Activated CD8-positive, alpha-beta T cell treated with anti-CD3 and anti-CD28 coated beads, Interleukin-2, amount 10 ng/mL, durations not matched to agents 7 days and 5 days (primary cell): ENCODE measurements around the gene KATNB1. TPM values are rescaled to one million over a fixed set of nuclear protein-coding genes. Genes with fewer than 3 reads are reported as not detected.
"Not testable (repeated sequence)": the region's sequence is repeated elsewhere in the genome, so short reads cannot be mapped to it uniquely, and the experiment has no call there.

Experiments used
- ATAC-seq: fragments of 150-1000 bp; cut with Tn5 transposase; one replicate; pipeline ENCODE4 v1.10.0; 2021; ENCODE audit warnings: moderate library complexity
- CTCF ChIA-PET: fragments of 350-600 bp; sonication (Branson Sonifier 250); formaldehyde crosslinking; loops from one replicate; lab custom pipeline; 2021; ENCODE audit warnings: antibody characterized with exemption; lab: Charles Lee
- POLR2A ChIA-PET: fragments of 350-600 bp; sonication (Branson Sonifier 250); formaldehyde crosslinking; loops from one replicate; lab custom pipeline; 2021; ENCODE audit warnings: antibody characterized with exemption; lab: Charles Lee
- DNase-seq: peaks from one replicate; pipeline ENCODE4 v3.0.0-alpha.2; 2020
- H3K27ac Mint-ChIP-seq: one replicate; pipeline ENCODE4 v1.8.0; 2021; ENCODE audit warnings: mild to moderate bottlenecking, mixed read lengths
- H3K27me3 Mint-ChIP-seq: one replicate; pipeline ENCODE4 v1.8.0; 2021; ENCODE audit warnings: low read depth, mixed read lengths
- H3K36me3 Mint-ChIP-seq: one replicate; pipeline ENCODE4 v1.8.0; 2021; ENCODE audit warnings: low read depth, mixed read lengths
- H3K4me1 Mint-ChIP-seq: one replicate; pipeline ENCODE4 v1.8.0; 2021; ENCODE audit warnings: low read depth, mixed read lengths
- H3K4me3 Mint-ChIP-seq: one replicate; pipeline ENCODE4 v1.8.0; 2021; ENCODE audit warnings: mild to moderate bottlenecking, mixed read lengths
- H3K9me3 Mint-ChIP-seq: one replicate; pipeline ENCODE4 v1.8.0; 2022; ENCODE audit warnings: mixed read lengths; ENCODE audit not compliant: insufficient read depth
- total RNA-seq, 2 experiments: library from RNA; stranded (reverse); gene quantifications; one replicate each; pipeline ENCODE4 v1.2.3, GENCODE V29; 2021

Gene KATNB1
- total RNA-seq, 2 experiments from 2014 or later, result 36.3 to 36.7 TPM

- H3K9me3 Mint-ChIP-seq, result no peaks in the 10 kb centered on the region
- H3K27ac Mint-ChIP-seq, result no peak overlapping the region
- no peaks in the 10 kb centered on the region for H3K27me3 Mint-ChIP-seq
- ATAC-seq, result no peak
- ChIA-PET POLR2A (interaction anchor here (0.6 kb wide), 1 partner anchor 1462 kb away, joined by 4 read pairs; no protein-coding TSS in a partner anchor), CTCF (interaction anchor here (0.9 kb wide), 1 partner anchor 9 kb away, joined by 4 read pairs; no protein-coding TSS in a partner anchor)
- H3K4me3 Mint-ChIP-seq, result no peak overlapping the region
- no peaks in the 10 kb centered on the region for H3K4me1 Mint-ChIP-seq
- H3K36me3 Mint-ChIP-seq, result no peaks in the 10 kb centered on the region
- no peak for DNase-seq
Observed at GRCh38 chr16:57791195-57791892, 55.8 kb downstream of the KATNB1 start.

GRCh38 chr16:57791893-57792461, 56.4 kb downstream of the KATNB1 start:
- CTCF ChIA-PET, result no interaction called here
- ATAC-seq, result no peak
- no peak overlapping the region for H3K4me3 Mint-ChIP-seq
- H3K27me3 Mint-ChIP-seq, result no peaks in the 10 kb centered on the region
- POLR2A ChIA-PET, result no interaction called here
- H3K9me3 Mint-ChIP-seq, result no peaks in the 10 kb centered on the region
- DNase-seq, result no peak
- H3K36me3 Mint-ChIP-seq, result no peaks in the 10 kb centered on the region
- H3K27ac Mint-ChIP-seq, result no peak overlapping the region
- H3K4me1 Mint-ChIP-seq, result no peaks in the 10 kb centered on the region

DNA sequence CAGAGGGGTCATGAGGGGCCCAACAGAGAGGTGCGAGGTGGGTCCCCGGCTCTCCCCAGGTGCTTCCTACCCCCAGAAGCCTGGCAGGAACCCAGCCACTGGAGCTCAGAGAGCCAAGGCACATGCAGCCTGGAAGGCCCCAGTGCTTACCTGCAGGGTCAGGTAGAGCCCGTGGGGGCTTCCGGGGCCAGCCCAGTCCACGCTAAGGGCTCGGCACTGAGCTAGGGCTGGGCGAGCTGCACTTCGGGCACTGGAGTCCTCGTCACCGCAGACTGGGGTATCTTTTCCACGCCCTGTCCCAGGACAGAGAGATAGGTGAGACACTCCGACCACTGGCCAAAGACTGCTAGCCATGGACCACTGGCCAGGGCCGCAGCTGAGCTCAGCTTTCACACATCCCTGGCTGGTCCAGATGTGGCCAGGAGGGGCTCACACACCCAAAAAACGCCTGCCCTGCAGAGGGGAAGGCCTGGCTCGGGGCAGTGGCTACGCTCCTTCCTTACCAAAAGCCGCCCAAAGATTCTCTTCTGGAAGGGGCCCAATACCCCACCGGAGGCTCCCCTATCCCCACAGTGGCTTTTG, 59.4 kb downstream of the KATNB1 start:
- Mint-ChIP-seq H3K36me3 (no peaks in the 10 kb centered on the region), H3K4me1 (peaks cover 13% of the 10 kb centered on the region), H3K27me3 (peaks cover 3% of the 10 kb centered on the region), H3K9me3 (no peaks in the 10 kb centered on the region), H3K4me3 (no peak overlapping the region), H3K27ac (no peak overlapping the region)
- ATAC-seq, result peak; percentile 5
- ChIA-PET POLR2A (no interaction called here), CTCF (interaction anchor here (0.8 to 1.5 kb wide), 4 partner anchors 8 to 43 kb away, joined by 3 to 4 read pairs (median 4); no protein-coding TSS in a partner anchor)
- DNase-seq, result no peak

DNA sequence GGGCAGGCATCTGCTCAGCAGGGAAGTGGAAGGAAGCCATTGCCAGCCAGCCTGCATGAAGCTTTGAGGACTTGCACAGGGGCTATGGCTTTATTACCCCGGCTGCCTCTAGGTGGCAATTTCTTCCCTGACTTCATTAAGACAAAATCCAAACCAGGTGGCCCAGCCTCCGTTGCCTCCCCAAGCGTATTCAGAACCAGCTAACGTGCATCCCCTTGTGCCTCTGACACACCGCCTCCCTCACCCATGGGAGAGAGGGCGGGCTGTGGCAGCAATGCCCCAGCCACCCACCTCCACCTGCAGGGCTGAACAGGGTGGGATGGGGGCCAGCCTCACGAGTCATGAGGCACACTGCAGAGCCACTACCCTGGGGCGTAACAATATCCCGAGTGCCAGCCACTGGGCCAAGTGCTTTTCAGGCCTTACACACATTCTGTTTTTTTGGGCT, 59.9 kb downstream of the KATNB1 start:
- ChIA-PET POLR2A (no interaction called here), CTCF (interaction anchor here (0.8 to 1.5 kb wide), 4 partner anchors 8 to 43 kb away, joined by 3 to 4 read pairs (median 4); no protein-coding TSS in a partner anchor)
- no peak overlapping the region for H3K4me3 Mint-ChIP-seq
- peak; percentile 60 for DNase-seq
- no peaks in the 10 kb centered on the region for H3K9me3 Mint-ChIP-seq
- H3K27me3 Mint-ChIP-seq, result peaks cover 7% of the 10 kb centered on the region
- peaks cover 17% of the 10 kb centered on the region for H3K4me1 Mint-ChIP-seq
- H3K27ac Mint-ChIP-seq, result no peak overlapping the region
- H3K36me3 Mint-ChIP-seq, result no peaks in the 10 kb centered on the region
- peak; percentile 60 for ATAC-seq

DNA sequence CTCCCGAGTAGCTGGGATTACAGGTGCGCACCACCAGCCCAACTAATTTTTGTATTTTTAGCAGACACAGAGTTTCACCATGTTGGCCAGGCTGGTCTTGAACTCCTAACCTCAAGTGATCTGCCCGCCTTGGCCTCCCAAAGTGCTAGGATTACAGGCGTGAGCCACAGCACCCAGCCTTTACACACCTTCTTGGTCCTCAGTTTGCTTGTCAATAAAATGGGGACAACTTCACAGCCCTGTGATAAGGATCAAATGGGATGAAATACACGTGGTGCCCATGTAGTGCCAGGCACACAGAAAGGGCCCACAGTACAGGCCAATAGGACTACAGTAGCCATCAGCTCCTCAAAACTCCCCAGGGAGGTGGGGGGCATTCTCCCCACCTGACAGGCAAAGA, 60.4 kb downstream of the KATNB1 start:
- ATAC-seq, H3K4me3 Mint-ChIP-seq, POLR2A ChIA-PET, H3K36me3 Mint-ChIP-seq, H3K9me3 Mint-ChIP-seq, H3K27ac Mint-ChIP-seq, DNase-seq: not testable (repeated sequence)
- CTCF ChIA-PET, result interaction anchor here (0.8 to 1.1 kb wide), 3 partner anchors 8 to 42 kb away, joined by 3 to 4 read pairs (median 3); no protein-coding TSS in a partner anchor
- Mint-ChIP-seq H3K27me3 (peaks cover 12% of the 10 kb centered on the region), H3K4me1 (peaks cover 21% of the 10 kb centered on the region)

DNA sequence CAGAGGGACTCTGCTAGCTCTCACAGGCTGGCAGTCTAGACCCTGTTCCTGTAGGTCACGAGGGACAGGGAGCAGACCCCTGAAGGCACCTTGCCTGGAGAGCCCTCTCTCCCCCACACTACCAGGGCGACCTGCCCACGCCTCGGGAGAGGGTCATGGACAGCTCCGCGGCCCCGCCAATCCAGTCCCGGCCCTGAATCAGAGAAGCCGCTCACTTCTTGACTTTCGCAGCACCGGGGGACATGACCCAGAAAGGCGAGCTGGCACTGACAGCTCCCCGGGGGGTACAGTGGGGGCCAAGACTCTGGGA, 61.6 kb downstream of the KATNB1 start:
- Mint-ChIP-seq H3K9me3 (no peaks in the 10 kb centered on the region), H3K27me3 (peaks cover 19% of the 10 kb centered on the region), H3K4me3 (no peak overlapping the region), H3K4me1 (peaks cover 21% of the 10 kb centered on the region), H3K27ac (no peak overlapping the region), H3K36me3 (no peaks in the 10 kb centered on the region)
- CTCF ChIA-PET, result no interaction called here
- ATAC-seq (no peak), DNase-seq (no peak)
- POLR2A ChIA-PET, result no interaction called here

DNA sequence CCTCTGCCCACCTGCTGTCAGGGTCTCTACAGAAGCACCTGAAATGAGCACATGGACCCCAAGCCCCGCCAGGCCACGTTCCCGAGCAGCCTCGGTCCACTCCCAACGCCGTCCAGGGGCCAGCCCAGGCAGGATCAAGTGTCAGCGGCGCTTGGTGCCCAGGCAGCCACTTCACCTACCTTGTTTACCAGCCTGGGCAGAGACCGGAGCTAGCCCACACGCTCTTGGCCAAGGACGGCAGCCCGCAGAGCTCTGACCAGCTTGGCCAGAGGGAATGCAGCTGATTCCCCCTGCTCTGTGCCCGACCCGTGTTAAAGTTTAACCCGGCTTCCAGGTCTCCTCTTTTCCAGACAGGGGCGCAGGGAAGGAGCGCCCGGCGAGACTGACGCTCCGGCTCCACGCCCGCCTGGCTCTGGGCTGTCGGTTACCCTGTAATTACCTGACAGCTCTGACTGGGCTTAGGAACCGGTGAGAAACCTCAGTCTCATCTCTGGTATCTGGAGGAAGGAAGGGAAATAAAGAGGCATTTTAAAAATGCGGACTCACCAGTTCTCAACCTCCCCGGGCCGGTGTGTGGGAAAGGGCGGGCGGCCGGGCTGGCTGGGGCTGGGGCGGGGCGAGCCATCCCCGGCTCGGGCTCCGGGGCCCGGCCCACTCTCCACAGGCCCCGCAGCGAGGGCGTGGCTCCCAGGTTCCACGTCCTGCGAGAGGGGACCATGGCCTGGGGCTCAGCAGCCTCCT, 62.1 kb downstream of the KATNB1 start:
- Mint-ChIP-seq H3K4me1 (peaks cover 23% of the 10 kb centered on the region), H3K4me3 (no peak overlapping the region), H3K27me3 (peaks cover 22% of the 10 kb centered on the region), H3K27ac (no peak overlapping the region), H3K36me3 (no peaks in the 10 kb centered on the region), H3K9me3 (no peaks in the 10 kb centered on the region)
- DNase-seq (no peak), ATAC-seq (no peak)
- POLR2A ChIA-PET, result no interaction called here
- CTCF ChIA-PET, result no interaction called here

GRCh38 chr16:57798267-57798810, 62.8 kb downstream of the KATNB1 start:
- H3K36me3 Mint-ChIP-seq, result no peaks in the 10 kb centered on the region
- DNase-seq (no peak), ATAC-seq (no peak)
- H3K4me1 Mint-ChIP-seq, result peaks cover 27% of the 10 kb centered on the region
- no peak overlapping the region for H3K27ac Mint-ChIP-seq
- peaks cover 28% of the 10 kb centered on the region for H3K27me3 Mint-ChIP-seq
- ChIA-PET POLR2A (no interaction called here), CTCF (interaction anchor here (1.3 kb wide), 1 partner anchor 12 kb away, joined by 3 read pairs; no protein-coding TSS in a partner anchor)
- H3K9me3 Mint-ChIP-seq, result no peaks in the 10 kb centered on the region
- H3K4me3 Mint-ChIP-seq, result no peak overlapping the region

DNA sequence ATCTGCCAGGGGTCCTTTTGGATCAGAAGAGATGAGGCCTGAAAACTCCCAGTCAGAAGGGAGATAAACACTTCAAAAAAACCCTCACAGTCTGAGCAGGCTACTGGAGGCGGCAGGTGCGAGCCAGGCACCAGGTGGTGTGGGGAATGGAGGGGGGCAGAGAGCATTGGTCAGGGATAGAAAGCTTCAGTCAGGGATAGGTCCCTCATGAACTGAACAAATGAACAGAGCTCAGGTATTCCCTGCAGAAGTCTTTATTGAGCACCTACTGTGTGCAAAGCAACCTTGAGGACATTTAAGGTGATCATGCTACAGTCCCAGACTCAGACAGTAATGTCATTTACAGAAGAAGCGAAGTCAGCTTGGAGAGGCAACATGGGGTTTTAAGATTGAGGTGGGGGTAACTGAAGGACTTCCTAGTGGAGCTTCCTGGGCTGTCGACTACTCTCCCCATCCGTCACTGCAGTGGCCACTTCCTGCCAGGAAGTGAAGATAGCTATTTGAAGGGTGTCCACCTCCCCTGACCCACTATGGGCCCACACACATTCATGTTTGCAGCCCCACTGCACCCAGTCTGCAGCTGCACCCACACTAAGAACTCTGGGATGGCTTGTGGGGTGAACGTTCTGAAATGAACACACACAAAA, 63.5 kb downstream of the KATNB1 start:
- DNase-seq (no peak), ATAC-seq (no peak)
- Mint-ChIP-seq H3K4me3 (no peak overlapping the region), H3K36me3 (no peaks in the 10 kb centered on the region), H3K4me1 (peaks cover 27% of the 10 kb centered on the region), H3K9me3 (no peaks in the 10 kb centered on the region), H3K27ac (peak overlapping the region; percentile 5), H3K27me3 (peaks cover 34% of the 10 kb centered on the region)
- ChIA-PET POLR2A (interaction anchor here (1.1 kb wide), 1 partner anchor 11 kb away, joined by 3 read pairs; no protein-coding TSS in a partner anchor), CTCF (interaction anchor here (1.3 to 1.5 kb wide), 3 partner anchors 8 to 151 kb away, joined by 3 to 7 read pairs (median 4); no protein-coding TSS in a partner anchor)

- no peak for ATAC-seq
- Mint-ChIP-seq H3K27ac (peak overlapping the region; percentile 5), H3K4me3 (no peak overlapping the region), H3K27me3 (peaks cover 37% of the 10 kb centered on the region), H3K4me1 (peaks cover 27% of the 10 kb centered on the region), H3K9me3 (no peaks in the 10 kb centered on the region), H3K36me3 (no peaks in the 10 kb centered on the region)
- ChIA-PET CTCF (interaction anchor here (1.1 to 1.5 kb wide), 4 partner anchors 9 to 151 kb away, joined by 3 to 7 read pairs (median 4); no protein-coding TSS in a partner anchor), POLR2A (interaction anchor here (1.1 kb wide), 1 partner anchor 11 kb away, joined by 3 read pairs; no protein-coding TSS in a partner anchor)
- DNase-seq, result no peak
Observed at GRCh38 chr16:57799600-57800199, 64.1 kb downstream of the KATNB1 start.
